Stimulated activated CD8-positive, alpha-beta memory T cell treated with anti-CD3 and anti-CD28 coated beads, Interleukin-15, amount 100 ng/mL, for 48 hours (primary cell): ENCODE results near the gene SPAG5.

Experiments
- DNase-seq, 2 donors: peaks; one replicate each; pipeline ENCODE4 v3.0.0-alpha.2; 2020; ENCODE audit warnings: low read depth in 2 of 2

The SPAG5 gene

GRCh38 chr17:28573966-28574480 lies 24.8 kb downstream of the SPAG5 start:
- no peak for DNase-seq

GRCh38 chr17:28573521-28573920 lies 25.3 kb downstream of the SPAG5 start:
- no peak for DNase-seq

- no peak for DNase-seq
Measured at GRCh38 chr17:28573040-28573380, 25.8 kb downstream of the SPAG5 start.

- DNase-seq = no peak
Measured at GRCh38 chr17:28572259-28573039, 26.4 kb downstream of the SPAG5 start.

- peak; percentile 91 to 94 for DNase-seq
Measured at GRCh38 chr17:28571361-28572122, 27.3 kb downstream of the SPAG5 start, which contains the start of gene PIGS. PIGS (minus strand) TSS chr17:28571524; CDS start chr17:28571496, 28 bp downstream.

- peak in 1 of 2 donors; percentile 36 for DNase-seq
Measured at GRCh38 chr17:28570716-28571360, 28.0 kb downstream of the SPAG5 start.

- no peak for DNase-seq
Measured at GRCh38 chr17:28569446-28569845, 29.4 kb downstream of the SPAG5 start.

- DNase-seq = no peak
Measured at GRCh38 chr17:28567604-28568003, 31.2 kb downstream of the SPAG5 start.

- DNase-seq = no peak
Measured at GRCh38 chr17:28563475-28563874, 35.4 kb downstream of the SPAG5 start.

- DNase-seq = no peak
Measured at GRCh38 chr17:28555022-28555421, 43.8 kb downstream of the SPAG5 start.

GRCh38 chr17:28554565-28554964 lies 44.3 kb downstream of the SPAG5 start:
- no peak for DNase-seq

GRCh38 chr17:28553000-28553505 lies 45.8 kb downstream of the SPAG5 start:
- no peak for DNase-seq

- DNase-seq = peak; percentile 70 to 72
Measured at GRCh38 chr17:28552176-28552999, 46.4 kb downstream of the SPAG5 start, which contains the start of gene UNC119. UNC119 (minus strand) TSS chr17:28552624; CDS start chr17:28552557, 67 bp downstream.

- no peak for DNase-seq
Measured at GRCh38 chr17:28551421-28552175, 47.2 kb downstream of the SPAG5 start.

- no peak for DNase-seq
Measured at GRCh38 chr17:28550858-28551257, 48.0 kb downstream of the SPAG5 start.

GRCh38 chr17:28549236-28550132 lies 49.3 kb downstream of the SPAG5 start:
- peak; percentile 31 to 49 for DNase-seq

GRCh38 chr17:28548417-28549130 lies 50.3 kb downstream of the SPAG5 start:
- no peak for DNase-seq

GRCh38 chr17:28547623-28548416 lies 51.0 kb downstream of the SPAG5 start:
- DNase-seq = peak; percentile 52 to 61
